ENCODE measurements around the gene TECPR2. TPM values are rescaled to one million over a fixed set of nuclear protein-coding genes. Genes with fewer than 3 reads are reported as not detected.

TECPR2 gene
- total RNA-seq, 2 donors from 2014 or later: 12.2 to 17.2 TPM

GRCh38 chr14:102461490-102462338, 99.0 kb downstream of the TECPR2 start:
- no peak for DNase-seq (ENCODE audit: low spot score)
- Mint-ChIP-seq H3K9me3 (no peaks in the 10 kb centered on the region), H3K27ac (peak overlapping the region in 1 of 2 donors; percentile 27), H3K36me3 (no peaks in the 10 kb centered on the region), H3K4me1 (ENCODE audit: low read depth in 2 of 2) (peaks cover 6% of the 10 kb centered on the region in 2 donors), H3K27me3 (no peaks in the 10 kb centered on the region), H3K4me3 (no peak overlapping the region)
- ATAC-seq: no peak

- no peaks in the 10 kb centered on the region for H3K36me3 Mint-ChIP-seq
- no peaks in the 10 kb centered on the region for H3K27me3 Mint-ChIP-seq
- no peak overlapping the region for H3K27ac Mint-ChIP-seq
- ATAC-seq (no peak), DNase-seq (ENCODE audit: low spot score) (no peak)
- peaks cover 6% of the 10 kb centered on the region in 2 donors for H3K4me1 Mint-ChIP-seq (ENCODE audit: low read depth in 2 of 2)
- no peak overlapping the region for H3K4me3 Mint-ChIP-seq
- H3K9me3 Mint-ChIP-seq: no peaks in the 10 kb centered on the region
These were observed 99.7 kb downstream of the TECPR2 start for GRCh38 chr14:102462391-102462790.

DNA sequence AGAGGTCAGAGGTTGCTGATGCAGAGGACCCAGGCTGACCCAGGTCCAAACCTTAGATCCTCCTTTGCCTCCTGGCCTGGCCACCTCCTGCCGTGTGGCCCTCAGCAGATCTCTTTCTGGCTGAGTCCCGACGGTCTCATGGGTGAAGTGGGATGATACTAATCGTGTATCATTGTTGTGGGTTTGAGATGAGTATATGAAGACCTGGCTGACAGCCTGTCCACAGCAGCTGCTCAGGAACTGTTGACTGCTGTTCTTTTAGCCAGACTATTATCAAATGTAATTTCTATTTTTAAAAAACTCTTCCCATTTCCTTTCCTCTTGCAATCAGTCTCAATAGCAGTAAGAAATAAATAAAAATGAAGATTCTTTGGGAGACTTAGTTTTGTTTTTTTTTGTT, 101.3 kb downstream of the TECPR2 start:
- no peak for ATAC-seq
- Mint-ChIP-seq H3K27me3 (no peaks in the 10 kb centered on the region), H3K27ac (no peak overlapping the region)

GRCh38 chr14:102464846-102465341, 102.2 kb downstream of the TECPR2 start:
- Mint-ChIP-seq H3K36me3 (no peaks in the 10 kb centered on the region), H3K4me3 (no peak overlapping the region), H3K27ac (no peak overlapping the region), H3K27me3 (no peaks in the 10 kb centered on the region), H3K9me3 (no peaks in the 10 kb centered on the region), H3K4me1 (ENCODE audit: low read depth in 2 of 2) (peaks cover 6% of the 10 kb centered on the region in 2 donors)
- no peak for DNase-seq (ENCODE audit: low spot score)
- ATAC-seq: no peak

More for the DNA sequence above, 101.3 kb downstream of the TECPR2 start:
- no peak for DNase-seq (ENCODE audit: low spot score)
- Mint-ChIP-seq H3K4me3 (no peak overlapping the region), H3K36me3 (no peaks in the 10 kb centered on the region), H3K9me3 (no peaks in the 10 kb centered on the region), H3K4me1 (ENCODE audit: low read depth in 2 of 2) (peaks cover 6% of the 10 kb centered on the region in 2 donors)

GRCh38 chr14:102469261-102469660, 106.5 kb downstream of the TECPR2 start:
- Mint-ChIP-seq H3K4me1 (ENCODE audit: low read depth in 2 of 2) (no peaks in the 10 kb centered on the region), H3K36me3 (no peaks in the 10 kb centered on the region), H3K9me3 (no peaks in the 10 kb centered on the region)

GRCh38 chr14:102471921-102472790, 109.4 kb downstream of the TECPR2 start:
- ATAC-seq: no peak
- H3K4me1 Mint-ChIP-seq (ENCODE audit: low read depth in 2 of 2): no peaks in the 10 kb centered on the region

More at GRCh38 chr14:102469261-102469660, 106.5 kb downstream of the TECPR2 start:
- no peak for ATAC-seq
- no peak overlapping the region for H3K4me3 Mint-ChIP-seq
- H3K27ac Mint-ChIP-seq: no peak overlapping the region
- no peaks in the 10 kb centered on the region for H3K27me3 Mint-ChIP-seq
- DNase-seq (ENCODE audit: low spot score): no peak

GRCh38 chr14:102472791-102473150, 110.0 kb downstream of the TECPR2 start:
- no peak for DNase-seq (ENCODE audit: low spot score)
- ATAC-seq: no peak
- Mint-ChIP-seq H3K9me3 (no peaks in the 10 kb centered on the region), H3K27ac (no peak overlapping the region), H3K4me1 (ENCODE audit: low read depth in 2 of 2) (no peaks in the 10 kb centered on the region), H3K36me3 (no peaks in the 10 kb centered on the region), H3K27me3 (no peaks in the 10 kb centered on the region), H3K4me3 (no peak overlapping the region)

More at GRCh38 chr14:102471921-102472790, 109.4 kb downstream of the TECPR2 start:
- no peak overlapping the region for H3K27ac Mint-ChIP-seq
- no peaks in the 10 kb centered on the region for H3K36me3 Mint-ChIP-seq
- H3K9me3 Mint-ChIP-seq: no peaks in the 10 kb centered on the region
- H3K4me3 Mint-ChIP-seq: no peak overlapping the region
- DNase-seq (ENCODE audit: low spot score): no peak
- H3K27me3 Mint-ChIP-seq: no peaks in the 10 kb centered on the region

GRCh38 chr14:102473559-102473958, 110.8 kb downstream of the TECPR2 start:
- no peak overlapping the region for H3K4me3 Mint-ChIP-seq
- H3K27me3 Mint-ChIP-seq: no peaks in the 10 kb centered on the region
- H3K36me3 Mint-ChIP-seq: no peaks in the 10 kb centered on the region

DNA sequence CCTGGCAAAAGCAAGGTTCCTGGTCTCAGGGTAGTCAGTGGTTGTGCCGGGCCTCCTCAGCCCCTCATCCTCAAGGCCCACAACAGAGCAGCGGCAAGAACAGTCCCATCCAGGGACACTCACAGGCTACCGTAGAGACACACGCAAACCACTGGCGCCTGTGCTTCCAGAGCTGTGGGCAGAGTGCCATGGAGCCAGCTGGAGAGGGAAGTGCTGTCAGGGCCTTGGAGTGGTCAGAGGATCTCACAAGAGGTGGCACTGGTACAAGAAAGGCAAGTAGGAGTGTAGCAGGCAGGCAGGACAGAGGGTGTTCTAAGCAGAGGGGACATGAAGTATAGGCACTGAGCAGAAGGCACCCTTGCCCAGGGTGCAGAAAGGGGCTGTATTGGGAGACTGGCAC, 112.2 kb downstream of the TECPR2 start:
- H3K27me3 Mint-ChIP-seq: no peaks in the 10 kb centered on the region
- H3K4me3 Mint-ChIP-seq: no peak overlapping the region
- DNase-seq (ENCODE audit: low spot score) (no peak), ATAC-seq (no peak)
- no peak overlapping the region for H3K27ac Mint-ChIP-seq
- peaks cover 4 to 7% of the 10 kb centered on the region in 2 donors for H3K4me1 Mint-ChIP-seq (ENCODE audit: low read depth in 2 of 2)
- no peaks in the 10 kb centered on the region for H3K36me3 Mint-ChIP-seq
- H3K9me3 Mint-ChIP-seq: no peaks in the 10 kb centered on the region

More at GRCh38 chr14:102473559-102473958, 110.8 kb downstream of the TECPR2 start:
- no peaks in the 10 kb centered on the region for H3K4me1 Mint-ChIP-seq (ENCODE audit: low read depth in 2 of 2)
- no peaks in the 10 kb centered on the region for H3K9me3 Mint-ChIP-seq
- ATAC-seq (no peak), DNase-seq (ENCODE audit: low spot score) (no peak)
- H3K27ac Mint-ChIP-seq: no peak overlapping the region

- Mint-ChIP-seq H3K27ac (no peak overlapping the region), H3K36me3 (peaks cover 12% of the 10 kb centered on the region), H3K4me1 (ENCODE audit: low read depth in 2 of 2) (peaks cover 4 to 7% of the 10 kb centered on the region in 2 donors), H3K27me3 (no peaks in the 10 kb centered on the region), H3K4me3 (no peak overlapping the region), H3K9me3 (no peaks in the 10 kb centered on the region)
- ATAC-seq: no peak
- no peak for DNase-seq (ENCODE audit: low spot score)
These were observed 116.4 kb downstream of the TECPR2 start for GRCh38 chr14:102479107-102479506.

- H3K27ac Mint-ChIP-seq: no peak overlapping the region
- ATAC-seq (no peak), DNase-seq (ENCODE audit: low spot score) (no peak)
- peaks cover 12% of the 10 kb centered on the region for H3K36me3 Mint-ChIP-seq
- H3K4me3 Mint-ChIP-seq: no peak overlapping the region
- no peaks in the 10 kb centered on the region for H3K27me3 Mint-ChIP-seq
- H3K9me3 Mint-ChIP-seq: no peaks in the 10 kb centered on the region
- peaks cover 4 to 7% of the 10 kb centered on the region in 2 donors for H3K4me1 Mint-ChIP-seq (ENCODE audit: low read depth in 2 of 2)
These were observed 117.0 kb downstream of the TECPR2 start for GRCh38 chr14:102479777-102480176.

GRCh38 chr14:102481371-102481770, 118.6 kb downstream of the TECPR2 start:
- ATAC-seq (no peak), DNase-seq (ENCODE audit: low spot score) (no peak)
- Mint-ChIP-seq H3K9me3 (no peaks in the 10 kb centered on the region), H3K27ac (no peak overlapping the region), H3K27me3 (no peaks in the 10 kb centered on the region), H3K4me1 (ENCODE audit: low read depth in 2 of 2) (peaks cover 4 to 7% of the 10 kb centered on the region in 2 donors), H3K4me3 (no peak overlapping the region), H3K36me3 (peaks cover 12% of the 10 kb centered on the region)

DNA sequence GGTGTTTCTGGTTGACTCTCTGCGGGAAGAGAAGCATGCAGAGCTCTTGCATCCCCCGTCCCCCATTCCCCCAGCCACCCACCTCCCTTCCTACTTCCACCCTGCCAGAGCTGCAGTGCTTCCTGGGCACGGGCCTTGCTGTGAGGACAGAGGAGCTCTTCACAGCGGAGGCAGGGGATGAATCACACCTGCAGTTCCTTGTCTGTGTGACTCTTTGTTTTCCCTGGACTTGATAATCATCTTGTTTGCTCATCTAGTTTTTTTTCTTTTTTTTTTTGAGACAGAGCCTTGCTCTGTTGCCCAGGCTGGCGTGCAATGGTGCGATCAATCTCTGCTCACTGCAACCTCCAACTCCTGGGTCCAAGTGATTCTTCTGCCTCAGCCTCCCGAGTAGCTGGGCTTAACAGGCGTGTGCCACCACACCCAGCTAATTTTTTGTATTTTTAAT, 119.1 kb downstream of the TECPR2 start:
- DNase-seq (ENCODE audit: low spot score) (no peak), ATAC-seq (no peak)
- H3K27ac Mint-ChIP-seq: no peak overlapping the region
- H3K36me3 Mint-ChIP-seq: peaks cover 12% of the 10 kb centered on the region
- peaks cover 4 to 7% of the 10 kb centered on the region in 2 donors for H3K4me1 Mint-ChIP-seq (ENCODE audit: low read depth in 2 of 2)
- no peak overlapping the region for H3K4me3 Mint-ChIP-seq
- H3K27me3 Mint-ChIP-seq: no peaks in the 10 kb centered on the region
- H3K9me3 Mint-ChIP-seq: no peaks in the 10 kb centered on the region

GRCh38 chr14:102484316-102484715, 121.6 kb downstream of the TECPR2 start:
- no peak for ATAC-seq
- Mint-ChIP-seq H3K4me1 (ENCODE audit: low read depth in 2 of 2) (peaks cover 4 to 6% of the 10 kb centered on the region in 2 donors), H3K9me3 (no peaks in the 10 kb centered on the region), H3K36me3 (peaks cover 12% of the 10 kb centered on the region), H3K27ac (no peak overlapping the region), H3K4me3 (no peak overlapping the region), H3K27me3 (no peaks in the 10 kb centered on the region)
- DNase-seq (ENCODE audit: low spot score): no peak
